HUES6 (cell line): Measurements from ENCODE around the gene CIART.
A peak's percentile ranks its signal among the peaks of the same experiment; 100 is the strongest.
"Not testable (repeated sequence)": the region's sequence is repeated elsewhere in the genome, so short reads cannot be mapped to it uniquely, and the experiment has no call there.

Source experiments
- H3K27ac ChIP-seq: 2 replicates; pipeline ENCODE4 v1.7.0; 2013; ENCODE audit warnings: low read depth, mild to moderate bottlenecking, low read length, inconsistent platforms
- H3K27me3 ChIP-seq: 2 replicates; pipeline ENCODE4 v1.6.1; 2013; ENCODE audit warnings: low read length; ENCODE audit not compliant: control insufficient read depth, insufficient read depth
- H3K36me3 ChIP-seq: 2 replicates; pipeline ENCODE4 v1.6.1; 2013; ENCODE audit warnings: low read length; ENCODE audit not compliant: control insufficient read depth, insufficient read depth
- H3K4me1 ChIP-seq: 2 replicates; pipeline ENCODE4 v1.6.1; 2013; ENCODE audit warnings: low read length; ENCODE audit not compliant: control insufficient read depth, insufficient read depth
- H3K4me3 ChIP-seq: 2 replicates; pipeline ENCODE4 v1.5.1; 2013; ENCODE audit warnings: low read depth, low read length
- H3K9ac ChIP-seq: one replicate; pipeline ENCODE4 v1.6.1; 2013; ENCODE audit warnings: mild to moderate bottlenecking, low read length
- H3K9me3 ChIP-seq: 2 replicates; pipeline ENCODE4 v1.6.1; 2013; ENCODE audit warnings: low read depth, low read length; ENCODE audit not compliant: control insufficient read depth, insufficient read depth

CIART gene

DNA sequence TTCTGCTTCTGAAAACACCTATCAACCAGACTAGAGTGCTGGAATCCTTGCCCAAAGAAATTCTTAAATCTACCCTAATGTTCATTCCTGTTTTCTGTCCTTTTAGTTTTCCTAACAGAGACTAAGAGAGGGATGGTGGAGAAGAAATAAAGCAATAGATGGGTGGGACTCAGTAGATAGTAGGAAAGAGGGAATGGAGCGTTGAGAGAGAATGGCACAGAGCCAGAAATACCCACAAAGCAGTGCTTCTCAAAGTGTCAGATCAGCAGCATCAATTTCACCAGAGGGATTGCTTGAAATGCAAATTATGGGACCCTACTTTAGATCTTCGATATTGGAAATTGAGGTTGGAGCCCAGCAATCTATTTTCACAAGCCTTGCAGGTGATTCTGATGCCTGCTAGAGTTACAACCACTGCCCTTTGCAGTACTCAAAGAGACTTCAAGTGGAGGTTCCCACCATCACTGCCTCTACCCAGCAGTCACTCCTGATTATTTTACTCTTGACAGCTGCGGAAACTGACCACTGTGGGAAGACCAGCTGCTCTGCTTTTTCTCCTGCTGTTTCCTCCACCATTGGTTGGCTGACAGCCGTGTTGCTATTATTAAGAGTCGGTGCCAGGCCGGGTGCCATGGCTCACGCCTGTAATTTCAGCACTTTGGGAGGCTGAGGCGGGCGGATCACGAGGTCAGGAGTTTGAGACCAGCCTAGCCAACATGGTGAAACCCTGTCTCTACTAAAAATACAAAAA, 27.6 kb downstream of the CIART start:
- Histone ChIP-seq H3K27me3 (no peaks in the 10 kb centered on the region), H3K36me3 (peaks cover 28% of the 10 kb centered on the region), H3K9ac (no peak overlapping the region), H3K9me3 (no peaks in the 10 kb centered on the region), H3K27ac (no peak overlapping the region), H3K4me3 (no peak overlapping the region), H3K4me1 (no peaks in the 10 kb centered on the region)

GRCh38 chr1:150311762-150312161, 29.4 kb downstream of the CIART start:
- H3K27me3 ChIP-seq, result no peaks in the 10 kb centered on the region
- H3K36me3 ChIP-seq, result peaks cover 14% of the 10 kb centered on the region
- no peaks in the 10 kb centered on the region for H3K9me3 ChIP-seq
- H3K4me1 ChIP-seq, result no peaks in the 10 kb centered on the region
- no peak overlapping the region for H3K4me3 ChIP-seq
- H3K27ac ChIP-seq, result no peak overlapping the region
- no peak overlapping the region for H3K9ac ChIP-seq

- not testable (repeated sequence) for H3K27ac ChIP-seq, H3K9ac ChIP-seq, H3K4me1 ChIP-seq, H3K27me3 ChIP-seq, H3K4me3 ChIP-seq, H3K9me3 ChIP-seq, H3K36me3 ChIP-seq
These were observed 32.3 kb downstream of the CIART start for GRCh38 chr1:150314691-150315090.

DNA sequence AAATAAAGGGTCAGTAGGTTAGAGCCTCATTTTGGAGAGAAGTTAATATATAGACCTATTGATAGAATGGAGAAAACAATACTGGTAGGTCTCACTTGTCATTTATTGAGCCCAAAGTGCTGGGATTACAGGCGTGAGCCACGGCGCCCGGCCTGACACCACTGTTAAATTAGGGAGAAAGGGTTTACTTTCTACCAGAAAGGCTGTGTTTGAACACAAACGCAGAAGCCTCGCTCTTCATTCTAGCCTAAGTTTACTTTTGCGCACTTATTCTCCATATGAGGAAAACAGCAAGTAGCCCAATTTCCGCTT, 38.3 kb downstream of the CIART start:
- H3K36me3 ChIP-seq, result peaks cover 16% of the 10 kb centered on the region
- H3K27ac ChIP-seq, result no peak overlapping the region
- H3K9ac ChIP-seq, result no peak overlapping the region
- peak overlapping the region; percentile 96 for H3K4me3 ChIP-seq
- H3K4me1 ChIP-seq, result 0 out of 2 replicates have a peak, but pooled peaks cover 4% of the 10 kb centered on the region
- H3K27me3 ChIP-seq, result no peaks in the 10 kb centered on the region
- no peaks in the 10 kb centered on the region for H3K9me3 ChIP-seq

DNA sequence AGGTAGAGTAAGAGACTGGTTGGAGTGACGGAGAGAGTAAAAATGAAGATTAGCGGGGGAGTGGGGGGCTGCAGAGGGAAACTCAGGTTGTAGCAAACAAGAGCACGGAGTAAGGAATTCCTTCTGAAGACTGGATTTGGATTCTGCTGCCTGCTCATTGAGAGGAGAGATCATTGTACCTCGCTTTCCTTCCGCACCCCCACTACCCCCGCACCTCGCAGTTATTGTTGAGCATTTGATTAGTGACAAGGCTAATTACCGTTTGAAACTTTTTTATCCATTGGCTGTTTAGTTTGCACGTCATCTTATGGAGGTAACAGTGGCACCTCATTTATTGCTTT, 39.4 kb downstream of the CIART start:
- peak overlapping the region; percentile 88 for H3K27ac ChIP-seq
- no peaks in the 10 kb centered on the region for H3K9me3 ChIP-seq
- H3K4me3 ChIP-seq, result peak overlapping the region; percentile 96
- peaks cover 28% of the 10 kb centered on the region for H3K36me3 ChIP-seq
- H3K27me3 ChIP-seq, result no peaks in the 10 kb centered on the region
- H3K4me1 ChIP-seq, result 0 out of 2 replicates have a peak, but pooled peaks cover 4% of the 10 kb centered on the region
- peak overlapping the region; percentile 97 for H3K9ac ChIP-seq

DNA sequence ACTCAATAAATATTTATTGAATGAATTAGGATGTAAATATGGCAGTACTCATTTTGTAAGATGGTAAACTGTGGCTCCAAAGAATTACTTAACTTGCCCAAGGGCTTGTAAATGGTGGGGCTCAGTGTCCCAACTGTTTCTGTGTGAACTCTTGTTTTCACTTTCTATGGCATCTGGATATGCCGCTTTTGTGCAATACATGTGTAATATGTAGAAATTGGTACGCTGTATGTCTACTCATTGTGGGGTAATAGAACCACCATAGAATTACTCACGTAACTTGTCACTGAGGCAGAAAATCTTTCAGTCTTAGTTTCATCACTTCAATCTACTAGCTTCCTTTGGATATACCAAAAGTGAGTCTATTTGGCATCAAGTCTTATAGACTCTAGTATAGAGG, 40.0 kb downstream of the CIART start:
- no peaks in the 10 kb centered on the region for H3K27me3 ChIP-seq
- H3K27ac ChIP-seq, result no peak overlapping the region; the same call in 1 of the 2 replicates
- H3K9ac ChIP-seq, result peak overlapping the region; percentile 97
- H3K36me3 ChIP-seq, result peaks cover 33% of the 10 kb centered on the region
- H3K4me3 ChIP-seq, result peak overlapping the region; percentile 96
- H3K9me3 ChIP-seq, result no peaks in the 10 kb centered on the region
- H3K4me1 ChIP-seq, result 0 out of 2 replicates have a peak, but pooled peaks cover 4% of the 10 kb centered on the region

DNA sequence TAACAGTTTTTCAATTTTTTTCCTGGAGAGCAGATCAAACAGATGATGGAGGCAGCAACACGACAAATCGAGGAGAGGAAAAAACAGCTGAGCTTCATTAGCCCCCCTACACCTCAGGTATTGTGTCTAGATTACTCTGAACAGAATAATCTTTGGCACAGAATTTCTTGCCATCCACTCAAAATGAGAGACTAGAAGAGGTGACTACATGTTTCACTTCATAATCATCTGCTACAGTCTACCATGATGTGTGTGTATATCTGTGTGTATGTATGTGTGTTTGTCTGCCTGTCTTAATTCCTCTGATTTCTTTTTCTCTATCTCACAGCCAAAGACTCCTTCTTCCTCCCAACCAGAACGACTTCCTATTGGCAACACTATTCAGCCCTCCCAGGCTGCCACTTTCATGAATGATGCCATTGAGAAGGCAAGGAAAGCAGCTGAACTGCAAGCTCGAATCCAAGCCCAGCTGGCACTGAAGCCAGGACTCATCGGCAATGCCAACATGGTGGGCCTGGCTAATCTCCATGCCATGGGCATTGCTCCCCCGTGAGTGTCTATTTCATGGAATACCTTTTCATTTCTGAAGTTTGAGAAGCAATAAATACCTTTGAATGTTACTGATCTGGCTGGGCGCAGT, 50.4 kb downstream of the CIART start:
- Histone ChIP-seq H3K9ac (no peak overlapping the region), H3K27me3 (no peaks in the 10 kb centered on the region), H3K4me1 (no peaks in the 10 kb centered on the region), H3K9me3 (no peaks in the 10 kb centered on the region), H3K27ac (no peak overlapping the region), H3K36me3 (peaks cover 94% of the 10 kb centered on the region), H3K4me3 (no peak overlapping the region)
